ENCODE measurements around the gene SPATA31D4. TPM values are rescaled to one million over a fixed set of nuclear protein-coding genes. Genes with fewer than 3 reads are reported as not detected.

Gene SPATA31D4
- total RNA-seq, 2 donors from 2014 or later: not detected

GRCh38 chr9:81953096-81953495 lies 24.9 kb downstream of the SPATA31D4 start:
- DNase-seq (ENCODE audit: low spot score): no peak
- intact Hi-C loops (cut with DNase I): no loop called here

- DNase-seq (ENCODE audit: low spot score): no peak
- intact Hi-C loops (cut with DNase I): no loop called here
Measured at GRCh38 chr9:81955625-81956024, 27.4 kb downstream of the SPATA31D4 start.

GRCh38 chr9:81964218-81965171 lies 36.3 kb downstream of the SPATA31D4 start:
- intact Hi-C loops (cut with DNase I): no loop called here
- DNase-seq (ENCODE audit: low spot score): no peak

- DNase-seq (ENCODE audit: low spot score): no peak
- intact Hi-C loops (cut with DNase I): no loop called here
Measured at GRCh38 chr9:81968026-81968425, 39.8 kb downstream of the SPATA31D4 start.

GRCh38 chr9:81969971-81970370 lies 41.7 kb downstream of the SPATA31D4 start:
- no peak for DNase-seq (ENCODE audit: low spot score)
- intact Hi-C loops (cut with DNase I): loop anchor here in 1 of 2 donors (1.0 kb wide), 1 partner anchor 48 kb away; no protein-coding TSS in a partner anchor

- DNase-seq (ENCODE audit: low spot score): no peak
- intact Hi-C loops (cut with DNase I): no loop called here
Measured at GRCh38 chr9:81971727-81972126, 43.5 kb downstream of the SPATA31D4 start.

GRCh38 chr9:81974764-81975163 lies 46.5 kb downstream of the SPATA31D4 start:
- no peak for DNase-seq (ENCODE audit: low spot score)
- intact Hi-C loops (cut with DNase I): no loop called here

- no peak for DNase-seq (ENCODE audit: low spot score)
- intact Hi-C loops (cut with DNase I): no loop called here
Measured at GRCh38 chr9:81976351-81976750, 48.1 kb downstream of the SPATA31D4 start.

GRCh38 chr9:81979196-81979595 lies 51.0 kb downstream of the SPATA31D4 start:
- no peak for DNase-seq (ENCODE audit: low spot score)
- intact Hi-C loops (cut with DNase I): no loop called here

- no peak for DNase-seq (ENCODE audit: low spot score)
- intact Hi-C loops (cut with DNase I): no loop called here
Measured at GRCh38 chr9:81980568-81980967, 52.3 kb downstream of the SPATA31D4 start.

GRCh38 chr9:81981883-81982282 lies 53.7 kb downstream of the SPATA31D4 start:
- DNase-seq (ENCODE audit: low spot score): no peak
- intact Hi-C loops (cut with DNase I): no loop called here

Other genes with a start within 250 kb of the SPATA31D4 start
- gene TLE1, start 238.9 kb upstream of the SPATA31D4 start, total RNA-seq: 10 to 100 TPM; 21.8 to 30.9 TPM
- gene SPATA31D3, start 15.1 kb downstream of the SPATA31D4 start, total RNA-seq: not detected
- not detected for gene SPATA31D1, start 60.3 kb downstream of the SPATA31D4 start, total RNA-seq

Measured in posterior vena cava (tissue), 2 donors.